GM19328 (cell line): ENCODE results near the gene COPS3.

Experiments
- ATAC-seq: cut with Tn5 transposase; IDR thresholded peaks from one replicate; pipeline ENCODE4 v1.9.1; 2021; ENCODE audit warnings: mild to moderate bottlenecking, moderate library complexity; ENCODE audit not compliant: unreplicated experiment

Gene COPS3

GRCh38 chr17:17196776-17197175 lies 84.3 kb downstream of the COPS3 start:
- no peak for ATAC-seq
